Trophoblast cell (in vitro differentiated cells and primary cell): ENCODE results near the gene MIAT.

Experiments used
- DNase-seq, 2 donors: peaks; one replicate each; pipeline ENCODE4 v3.0.0-alpha.2; 2016
- H2AFZ ChIP-seq: 2 replicates; pipeline ENCODE4 v1.6.1; 2013; ENCODE audit warnings: low read length, moderate library complexity, mild to moderate bottlenecking; ENCODE audit not compliant: insufficient read depth, poor library complexity
- H2AK5ac ChIP-seq: 2 replicates; pipeline ENCODE4 v1.6.1; 2013; ENCODE audit warnings: mild to moderate bottlenecking, low read length
- H2BK120ac ChIP-seq: 2 replicates; pipeline ENCODE4 v1.6.1; 2013; ENCODE audit warnings: low read length, mild to moderate bottlenecking, moderate library complexity; ENCODE audit not compliant: insufficient read depth, poor library complexity
- H2BK12ac ChIP-seq: 2 replicates; pipeline ENCODE4 v1.6.1; 2013; ENCODE audit warnings: mild to moderate bottlenecking, low read length, moderate library complexity
- H2BK5ac ChIP-seq: 2 replicates; pipeline ENCODE4 v1.6.1; 2013; ENCODE audit warnings: low read length, low read depth, moderate library complexity, mild to moderate bottlenecking; ENCODE audit not compliant: poor library complexity
- H3K14ac ChIP-seq: 2 replicates; pipeline ENCODE4 v1.6.1; 2013; ENCODE audit warnings: mild to moderate bottlenecking, low read length
- H3K18ac ChIP-seq: 2 replicates; pipeline ENCODE4 v1.6.1; 2013; ENCODE audit warnings: mild to moderate bottlenecking, low read length
- H3K23ac ChIP-seq: 2 replicates; pipeline ENCODE4 v1.6.1; 2013; ENCODE audit warnings: low read length
- H3K27ac ChIP-seq: 2 replicates; pipeline ENCODE4 v1.5.1; 2013; ENCODE audit warnings: low read depth, mild to moderate bottlenecking, inconsistent platforms, low read length, moderate library complexity
- H3K27me3 ChIP-seq: 2 replicates; pipeline ENCODE4 v1.6.1; 2013; ENCODE audit warnings: inconsistent platforms, mild to moderate bottlenecking, low read length, moderate library complexity; ENCODE audit not compliant: insufficient read depth
- H3K36me3 ChIP-seq, 2 experiments: 1 replicate in 1 of 2; 2 replicates in 1 of 2; pipeline ENCODE4 v1.6.1; 2013; ENCODE audit warnings: low read length in 2 of 2, mild to moderate bottlenecking in 2 of 2, moderate library complexity in 1 of 2; ENCODE audit not compliant: insufficient read depth in 2 of 2, control insufficient read depth in 1 of 2
- H3K4ac ChIP-seq: 2 replicates; pipeline ENCODE4 v1.6.1; 2013; ENCODE audit warnings: low read depth, mild to moderate bottlenecking, low read length, moderate library complexity
- H3K4me1 ChIP-seq, 2 experiments: 1 replicate in 1 of 2; 2 replicates in 1 of 2; pipeline ENCODE4 v1.6.1; 2013; ENCODE audit warnings: low read length in 2 of 2, mild to moderate bottlenecking in 2 of 2, moderate library complexity in 1 of 2; ENCODE audit not compliant: insufficient read depth in 2 of 2, control insufficient read depth in 1 of 2
- H3K4me2 ChIP-seq: 2 replicates; pipeline ENCODE4 v1.6.1; 2013; ENCODE audit warnings: inconsistent platforms, mild to moderate bottlenecking, low read length, moderate library complexity
- H3K4me3 ChIP-seq: 2 replicates; pipeline ENCODE4 v1.5.1; 2013; ENCODE audit warnings: mild to moderate bottlenecking, low read depth, low read length, inconsistent platforms
- H3K79me1 ChIP-seq: one replicate; pipeline ENCODE4 v1.6.1; 2013; ENCODE audit warnings: low read length
- H3K79me2 ChIP-seq: 2 replicates; pipeline ENCODE4 v1.6.1; 2013; ENCODE audit warnings: low read length, mild to moderate bottlenecking; ENCODE audit not compliant: control insufficient read depth, insufficient read depth, poor library complexity
- H3K9ac ChIP-seq: 2 replicates; pipeline ENCODE4 v1.6.1; 2013; ENCODE audit warnings: mild to moderate bottlenecking, low read length
- H3K9me3 ChIP-seq: 2 replicates; pipeline ENCODE4 v1.6.1; 2013; ENCODE audit warnings: low read depth, mild to moderate bottlenecking, control low read depth, inconsistent platforms, low read length; ENCODE audit not compliant: insufficient read depth
- H4K12ac ChIP-seq: 2 replicates; pipeline ENCODE4 v1.6.1; 2013; ENCODE audit warnings: low read depth, mild to moderate bottlenecking, low read length, moderate library complexity
- H4K8ac ChIP-seq: 2 replicates; pipeline ENCODE4 v1.6.1; 2013; ENCODE audit warnings: low read depth, mild to moderate bottlenecking, low read length, moderate library complexity
- H4K91ac ChIP-seq: one replicate; pipeline ENCODE4 v1.6.1; 2013; ENCODE audit warnings: low read depth, mild to moderate bottlenecking, low read length, moderate library complexity
- WGBS: extraction: QIAGEN DNeasy Blood & Tissue Kit; methylation state at CpG from one replicate; pipeline ENCODE4 v1.1.7; 2013; ENCODE audit warnings: missing lambda C conversion rate; ENCODE audit not compliant: insufficient read length, insufficient coverage; ENCODE audit errors: extremely low coverage; 5-methylcytosine and 5-hydroxymethylcytosine counted together

Gene MIAT

GRCh38 chr22:26632422-26633155 lies 24.8 kb upstream of the MIAT start:
- H3K4me3 ChIP-seq, result no peak overlapping the region
- no peak overlapping the region for H3K14ac ChIP-seq
- no peaks in the 10 kb centered on the region for H3K4me1 ChIP-seq
- no peaks in the 10 kb centered on the region for H3K79me2 ChIP-seq
- H3K23ac ChIP-seq, result no peak overlapping the region
- H3K4me2 ChIP-seq, result no peak overlapping the region
- H3K18ac ChIP-seq, result no peak overlapping the region
- H2AK5ac ChIP-seq, result no peak overlapping the region
- no peaks in the 10 kb centered on the region for H3K79me1 ChIP-seq
- no CpG with 5 or more reads among the region's 8 CpGs for WGBS
- H3K27ac ChIP-seq, result no peak overlapping the region
- no peak overlapping the region for H4K12ac ChIP-seq
- no peaks in the 10 kb centered on the region for H3K27me3 ChIP-seq
- H3K4ac ChIP-seq, result no peak overlapping the region
- no peak overlapping the region for H4K91ac ChIP-seq
- H3K9me3 ChIP-seq, result no peaks in the 10 kb centered on the region
- H2BK120ac ChIP-seq, result no peak overlapping the region
- no peak for DNase-seq
- H2BK12ac ChIP-seq, result no peak overlapping the region
- no peak overlapping the region for H2BK5ac ChIP-seq
- no peak overlapping the region for H2AFZ ChIP-seq
- H3K9ac ChIP-seq, result no peak overlapping the region
- no peak overlapping the region for H4K8ac ChIP-seq
- H3K36me3 ChIP-seq, result no peaks in the 10 kb centered on the region

- Histone ChIP-seq H2BK120ac (no peak overlapping the region), H3K4me3 (no peak overlapping the region), H3K27ac (no peak overlapping the region), H4K12ac (no peak overlapping the region), H3K4me2 (no peak overlapping the region), H2AK5ac (no peak overlapping the region), H3K4me1 (no peaks in the 10 kb centered on the region), H3K79me2 (no peaks in the 10 kb centered on the region), H2BK5ac (no peak overlapping the region), H3K9ac (no peak overlapping the region), H4K91ac (no peak overlapping the region), H3K9me3 (no peaks in the 10 kb centered on the region), H3K79me1 (no peaks in the 10 kb centered on the region), H3K23ac (no peak overlapping the region), H2BK12ac (no peak overlapping the region), H2AFZ (no peak overlapping the region), H3K18ac (no peak overlapping the region), H3K4ac (no peak overlapping the region), H4K8ac (no peak overlapping the region), H3K27me3 (no peaks in the 10 kb centered on the region), H3K36me3 (no peaks in the 10 kb centered on the region), H3K14ac (no peak overlapping the region)
- WGBS, result no CpG with 5 or more reads among the region's 3 CpGs
- DNase-seq, result no peak
Measured at GRCh38 chr22:26634189-26634588, 23.2 kb upstream of the MIAT start.

GRCh38 chr22:26635117-26635516 lies 22.3 kb upstream of the MIAT start:
- Histone ChIP-seq H3K4me1 (no peaks in the 10 kb centered on the region), H4K8ac (no peak overlapping the region), H2AK5ac (no peak overlapping the region), H2BK120ac (no peak overlapping the region), H3K36me3 (no peaks in the 10 kb centered on the region), H3K23ac (no peak overlapping the region), H3K79me2 (no peaks in the 10 kb centered on the region), H2BK12ac (no peak overlapping the region), H3K9me3 (no peaks in the 10 kb centered on the region), H2BK5ac (no peak overlapping the region), H2AFZ (no peak overlapping the region), H3K9ac (no peak overlapping the region), H3K4me2 (no peak overlapping the region), H3K27me3 (no peaks in the 10 kb centered on the region), H3K79me1 (no peaks in the 10 kb centered on the region), H3K4ac (no peak overlapping the region), H4K12ac (no peak overlapping the region), H4K91ac (no peak overlapping the region), H3K27ac (no peak overlapping the region), H3K18ac (no peak overlapping the region), H3K4me3 (no peak overlapping the region), H3K14ac (no peak overlapping the region)
- no peak for DNase-seq
- no CpG with 5 or more reads among the region's 2 CpGs for WGBS

GRCh38 chr22:26636296-26636695 lies 21.1 kb upstream of the MIAT start:
- no peak overlapping the region for H3K9ac ChIP-seq

More at GRCh38 chr22:26636296-26636695, 21.1 kb upstream of the MIAT start:
- Histone ChIP-seq H3K4me1 (no peaks in the 10 kb centered on the region), H4K91ac (no peak overlapping the region), H3K36me3 (no peaks in the 10 kb centered on the region), H2BK12ac (no peak overlapping the region), H3K4me3 (no peak overlapping the region), H3K14ac (no peak overlapping the region), H3K18ac (no peak overlapping the region), H3K4me2 (no peak overlapping the region), H2BK120ac (no peak overlapping the region), H4K12ac (no peak overlapping the region), H3K27me3 (no peaks in the 10 kb centered on the region), H3K23ac (no peak overlapping the region), H3K79me2 (no peaks in the 10 kb centered on the region), H2AK5ac (no peak overlapping the region), H4K8ac (no peak overlapping the region), H2BK5ac (no peak overlapping the region), H3K4ac (no peak overlapping the region), H2AFZ (no peak overlapping the region), H3K9me3 (no peaks in the 10 kb centered on the region), H3K27ac (no peak overlapping the region), H3K79me1 (no peaks in the 10 kb centered on the region)
- no peak for DNase-seq
- WGBS, result no CpG with 5 or more reads among the region's 1 CpG
